ENCODE data around the gene CASZ1. TPM values are rescaled to one million over a fixed set of nuclear protein-coding genes. Genes with fewer than 3 reads are reported as not detected.

The CASZ1 gene
- polyA plus RNA-seq, 1 experiment: 0.06 TPM

DNA sequence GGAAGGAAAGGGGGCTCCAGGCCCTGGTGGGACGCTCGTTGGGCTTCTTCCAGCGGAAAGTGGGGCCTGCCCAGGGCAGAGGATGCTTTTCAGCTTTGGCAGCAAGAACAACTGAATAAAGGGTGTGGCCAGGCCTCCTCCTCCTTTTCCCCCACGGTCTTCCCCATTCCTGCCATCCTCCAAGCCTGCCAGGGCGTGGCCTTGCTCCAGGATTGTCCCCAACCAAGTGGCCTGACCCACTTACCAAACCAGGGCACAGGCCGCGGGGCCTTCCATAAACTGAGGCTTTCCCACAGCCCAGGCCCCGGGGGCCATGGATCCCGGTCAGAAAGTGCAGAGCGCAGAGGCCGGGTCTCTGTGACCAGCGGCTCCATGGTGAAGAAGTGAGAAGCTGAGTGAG, 33.6 kb downstream of the CASZ1 start:
- ChIA-PET POLR2A (no interaction called here), CTCF (interaction anchor here (0.6 kb wide), 1 partner anchor 9 kb away, joined by 3 read pairs; no protein-coding TSS in a partner anchor)
- H3K9me3 ChIP-seq (ENCODE audit: control insufficient read depth, insufficient read depth, low read length): no peaks in the 10 kb centered on the region
- TF ChIP-seq, protein P1, sequence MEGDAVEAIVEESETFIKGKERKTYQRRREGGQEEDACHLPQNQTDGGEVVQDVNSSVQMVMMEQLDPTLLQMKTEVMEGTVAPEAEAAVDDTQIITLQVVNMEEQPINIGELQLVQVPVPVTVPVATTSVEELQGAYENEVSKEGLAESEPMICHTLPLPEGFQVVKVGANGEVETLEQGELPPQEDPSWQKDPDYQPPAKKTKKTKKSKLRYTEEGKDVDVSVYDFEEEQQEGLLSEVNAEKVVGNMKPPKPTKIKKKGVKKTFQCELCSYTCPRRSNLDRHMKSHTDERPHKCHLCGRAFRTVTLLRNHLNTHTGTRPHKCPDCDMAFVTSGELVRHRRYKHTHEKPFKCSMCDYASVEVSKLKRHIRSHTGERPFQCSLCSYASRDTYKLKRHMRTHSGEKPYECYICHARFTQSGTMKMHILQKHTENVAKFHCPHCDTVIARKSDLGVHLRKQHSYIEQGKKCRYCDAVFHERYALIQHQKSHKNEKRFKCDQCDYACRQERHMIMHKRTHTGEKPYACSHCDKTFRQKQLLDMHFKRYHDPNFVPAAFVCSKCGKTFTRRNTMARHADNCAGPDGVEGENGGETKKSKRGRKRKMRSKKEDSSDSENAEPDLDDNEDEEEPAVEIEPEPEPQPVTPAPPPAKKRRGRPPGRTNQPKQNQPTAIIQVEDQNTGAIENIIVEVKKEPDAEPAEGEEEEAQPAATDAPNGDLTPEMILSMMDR (IDR thresholded peaks at IDR 0.05; ENCODE audit: low read depth, low read length): no peak
- no peak for DNase-seq (ENCODE audit: low read depth, low spot score)
- peaks cover 43% of the 10 kb centered on the region for H3K27me3 ChIP-seq (ENCODE audit: control insufficient read depth, insufficient read depth, low read length)
- no peak overlapping the region for H3K27ac ChIP-seq (ENCODE audit: low read depth, low read length)
- H3K4me3 ChIP-seq (ENCODE audit: low read depth, low read length): no peak overlapping the region

DNA sequence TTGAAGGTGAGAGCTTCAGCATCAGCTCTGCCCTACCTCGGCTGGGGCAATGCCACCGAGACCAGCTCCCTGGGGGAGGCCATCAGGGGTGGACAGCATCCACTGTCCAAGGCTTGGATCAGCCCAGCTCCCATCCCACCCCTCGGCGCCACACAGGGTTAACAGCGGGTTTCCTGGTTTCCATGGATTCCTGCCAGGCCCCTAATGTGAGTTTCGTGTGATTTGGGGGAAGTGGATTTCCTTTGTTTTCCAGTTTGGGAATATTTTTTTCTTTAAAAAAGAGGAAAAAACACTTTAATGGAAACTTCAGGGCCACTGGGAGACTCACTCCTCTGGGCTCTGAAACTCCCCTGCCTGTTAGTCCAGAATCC, 34.3 kb downstream of the CASZ1 start:
- Histone ChIP-seq H3K9me3 (ENCODE audit: control insufficient read depth, insufficient read depth, low read length) (no peaks in the 10 kb centered on the region), H3K27ac (ENCODE audit: low read depth, low read length) (no peak overlapping the region), H3K27me3 (ENCODE audit: control insufficient read depth, insufficient read depth, low read length) (peaks cover 43% of the 10 kb centered on the region), H3K4me3 (ENCODE audit: low read depth, low read length) (no peak overlapping the region)
- ChIA-PET POLR2A (no interaction called here), CTCF (interaction anchor here (0.6 kb wide), 1 partner anchor 10 kb away, joined by 3 read pairs; no protein-coding TSS in a partner anchor)
- TF ChIP-seq, protein P1 (IDR thresholded peaks at IDR 0.05; ENCODE audit: low read depth, low read length): no peak
- DNase-seq (ENCODE audit: low read depth, low spot score): no peak

DNA sequence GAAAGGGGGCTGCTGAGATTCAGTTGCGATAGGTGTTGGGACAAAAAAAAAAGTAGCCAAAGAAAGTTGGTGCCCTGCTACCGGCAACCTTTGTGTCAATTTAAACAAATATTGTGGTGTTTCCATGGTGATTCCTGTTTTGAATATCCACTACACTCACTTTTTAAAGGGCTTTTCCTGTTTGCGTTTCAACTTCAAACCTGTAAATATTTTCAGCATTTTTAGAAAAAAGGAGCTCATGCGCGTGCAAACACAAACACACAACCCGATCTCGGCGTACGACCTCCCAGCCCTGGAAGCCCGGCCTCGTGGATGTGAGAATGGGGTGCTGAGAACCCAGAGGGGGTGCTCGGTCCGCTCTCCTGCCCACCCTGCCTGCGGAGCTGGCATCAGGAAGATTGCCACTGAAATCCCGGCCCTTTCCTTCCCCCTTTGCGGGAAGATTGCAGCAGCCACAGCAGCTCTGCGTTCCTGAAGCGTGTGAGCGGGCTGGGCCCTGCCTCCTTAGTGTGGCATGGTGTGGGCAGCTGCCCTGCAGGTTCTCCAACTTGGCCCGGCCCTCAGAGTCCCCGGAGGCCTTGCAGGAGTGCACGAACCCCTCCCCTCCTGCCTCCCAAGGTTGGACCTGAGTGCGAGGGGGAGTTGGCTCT, 34.8 kb downstream of the CASZ1 start:
- no peak overlapping the region for H3K4me3 ChIP-seq (ENCODE audit: low read depth, low read length)
- DNase-seq (ENCODE audit: low read depth, low spot score): no peak
- no peak overlapping the region for H3K27ac ChIP-seq (ENCODE audit: low read depth, low read length)
- POLR2A ChIA-PET: no interaction called here
- TF ChIP-seq, protein P1 (IDR thresholded peaks at IDR 0.05; ENCODE audit: low read depth, low read length): no peak
- CTCF ChIA-PET: no interaction called here
- peaks cover 44% of the 10 kb centered on the region for H3K27me3 ChIP-seq (ENCODE audit: control insufficient read depth, insufficient read depth, low read length)
- no peaks in the 10 kb centered on the region for H3K9me3 ChIP-seq (ENCODE audit: control insufficient read depth, insufficient read depth, low read length)

DNA sequence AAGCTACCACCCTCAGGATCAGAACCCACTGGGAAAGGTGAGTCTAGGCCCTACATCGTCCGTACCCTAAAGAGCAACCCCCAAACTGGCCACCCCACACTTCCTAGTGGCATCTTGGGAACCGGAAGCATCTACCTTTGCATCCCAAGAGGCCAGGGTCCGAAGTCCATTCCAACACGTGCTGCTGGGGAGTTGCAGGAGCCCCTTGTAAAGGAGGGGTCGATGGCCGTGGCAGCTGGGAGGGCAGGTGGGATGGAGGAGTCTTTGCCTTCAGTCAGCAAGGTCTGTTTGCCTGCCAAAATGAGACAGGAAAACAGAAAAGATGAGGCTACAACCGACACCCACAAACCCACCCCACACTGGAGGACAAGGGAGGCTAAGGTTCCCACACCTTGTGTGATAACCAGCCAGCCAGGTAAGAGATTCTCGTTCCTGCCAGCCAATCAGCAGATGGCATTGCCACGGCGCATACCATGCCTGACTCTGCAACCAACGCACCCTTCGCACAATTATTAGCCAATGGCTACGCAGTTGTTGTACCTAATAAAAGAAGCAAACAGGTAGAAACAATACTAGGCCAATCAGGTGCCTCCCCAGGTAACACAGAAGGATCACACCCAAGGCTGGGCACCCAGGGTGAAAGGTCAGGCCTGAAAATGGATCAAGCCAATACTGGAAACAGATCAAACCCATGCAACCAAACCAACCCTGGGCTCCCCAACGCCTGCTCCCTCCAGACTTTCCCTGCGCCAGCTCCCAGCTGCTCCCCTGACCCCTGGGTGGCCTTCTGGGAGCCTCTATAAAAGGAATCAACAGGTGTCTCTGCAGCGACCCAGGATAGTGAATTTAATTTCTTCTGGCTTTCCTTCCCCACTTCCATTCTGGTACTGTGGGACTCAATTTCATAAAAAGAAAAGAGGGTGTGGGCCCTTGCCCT, 35.6 kb downstream of the CASZ1 start:
- TF ChIP-seq, protein P1 (IDR thresholded peaks at IDR 0.05; ENCODE audit: low read depth, low read length): no peak
- no peak overlapping the region for H3K27ac ChIP-seq (ENCODE audit: low read depth, low read length)
- no peaks in the 10 kb centered on the region for H3K9me3 ChIP-seq (ENCODE audit: control insufficient read depth, insufficient read depth, low read length)
- no peak overlapping the region for H3K4me3 ChIP-seq (ENCODE audit: low read depth, low read length)
- H3K27me3 ChIP-seq (ENCODE audit: control insufficient read depth, insufficient read depth, low read length): peaks cover 51% of the 10 kb centered on the region
- POLR2A ChIA-PET: no interaction called here
- no peak for DNase-seq (ENCODE audit: low read depth, low spot score)
- CTCF ChIA-PET: no interaction called here
